ENCODE results near the gene ZNF619.
"Not testable (repeated sequence)": the region's sequence is repeated elsewhere in the genome, so short reads cannot be mapped to it uniquely, and the experiment has no call there.

Gene ZNF619

DNA sequence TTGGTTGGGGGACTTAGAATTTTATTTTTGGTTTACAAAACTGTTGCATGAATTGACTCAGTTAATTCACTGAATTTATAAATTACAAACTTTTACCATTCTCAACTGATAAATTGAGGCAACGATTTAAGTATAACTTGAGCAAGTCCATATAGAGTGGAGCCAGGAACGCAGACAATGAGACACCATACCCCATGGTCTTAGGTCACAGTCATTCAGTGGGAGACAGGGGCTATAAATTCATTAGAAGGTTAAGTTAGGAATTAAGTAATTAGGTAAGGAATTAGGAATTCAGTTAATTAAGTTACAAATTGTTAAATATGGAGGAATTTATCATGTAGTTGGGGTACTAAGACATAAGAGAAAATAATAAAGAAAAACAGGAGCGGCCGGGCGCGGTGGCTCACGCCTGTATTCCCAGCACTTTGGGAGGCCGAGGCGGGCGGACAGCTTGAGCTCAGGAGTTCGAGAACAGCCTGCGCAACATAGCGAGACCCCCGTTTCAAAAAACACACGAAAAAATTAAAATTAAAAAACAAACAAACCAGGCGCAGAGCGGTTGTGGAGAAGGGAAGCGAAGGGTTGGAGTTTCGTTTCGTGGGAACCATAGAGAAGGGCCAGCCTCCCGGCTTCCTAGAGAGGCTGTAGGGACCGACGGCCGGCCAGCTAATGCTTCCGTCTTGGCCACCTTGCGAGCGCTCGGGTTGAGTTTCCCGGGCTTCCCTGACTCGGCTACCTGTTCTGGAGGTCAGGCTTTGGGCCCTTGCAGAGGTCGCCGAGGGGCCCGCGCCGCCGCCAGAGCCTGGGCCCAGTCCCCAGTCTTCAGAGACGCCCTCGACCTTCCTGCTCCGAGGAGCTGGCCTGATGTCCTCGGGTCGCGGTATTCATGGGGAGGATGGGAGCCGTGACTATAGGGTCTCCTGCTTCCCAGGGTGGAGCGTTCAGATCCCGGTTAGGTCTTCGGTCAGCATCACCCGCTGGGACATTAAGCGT is at the start of gene ZNF619:
Gene ZNF619 (plus strand): TSS at position 645 of the 993 bp plus-strand sequence. CDS start 858 bp downstream, outside the sequence.
- no peak for DNase-seq (ENCODE audit: low read depth in 2 of 2)

DNA sequence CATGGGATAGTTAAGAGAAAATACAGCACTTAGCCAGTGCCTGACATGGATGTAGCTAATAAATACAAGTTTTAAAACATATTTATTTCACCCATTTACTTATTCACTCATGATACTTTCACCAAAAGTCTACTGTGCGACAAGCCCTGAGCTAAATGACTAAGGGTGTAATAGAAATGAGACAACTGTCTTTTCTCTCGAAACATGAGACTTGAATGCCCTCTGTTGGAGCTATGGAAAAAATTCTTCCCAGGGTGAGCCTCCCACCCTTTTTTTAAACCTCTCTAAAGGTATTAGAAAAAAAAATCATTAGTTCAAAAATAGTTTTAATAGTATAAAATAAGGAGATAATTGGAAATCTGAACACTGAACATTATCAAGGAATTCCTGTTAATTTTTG is 44.1 kb upstream of the ZNF619 start:
- DNase-seq (ENCODE audit: low read depth in 2 of 2) = no peak

DNA sequence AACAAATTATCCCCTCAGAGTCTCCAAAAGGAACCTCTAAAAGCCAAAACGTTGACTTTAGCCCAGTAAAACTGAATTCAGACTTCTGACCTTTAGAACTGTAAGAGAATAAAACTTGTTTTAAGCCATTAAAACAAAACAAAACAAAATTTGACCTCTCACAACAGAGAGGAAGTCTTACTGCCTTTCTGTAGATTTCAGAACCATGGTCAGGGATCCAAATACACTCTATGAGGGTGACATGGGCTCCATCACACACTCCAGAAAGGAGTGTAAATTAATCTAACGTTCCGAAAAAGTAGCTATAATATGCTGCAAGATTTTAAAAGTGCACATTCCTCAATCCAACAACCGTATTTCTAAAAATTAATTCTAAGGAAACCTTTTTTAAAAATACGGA is 39.0 kb upstream of the ZNF619 start:
- DNase-seq (ENCODE audit: low read depth in 2 of 2) = no peak

DNA sequence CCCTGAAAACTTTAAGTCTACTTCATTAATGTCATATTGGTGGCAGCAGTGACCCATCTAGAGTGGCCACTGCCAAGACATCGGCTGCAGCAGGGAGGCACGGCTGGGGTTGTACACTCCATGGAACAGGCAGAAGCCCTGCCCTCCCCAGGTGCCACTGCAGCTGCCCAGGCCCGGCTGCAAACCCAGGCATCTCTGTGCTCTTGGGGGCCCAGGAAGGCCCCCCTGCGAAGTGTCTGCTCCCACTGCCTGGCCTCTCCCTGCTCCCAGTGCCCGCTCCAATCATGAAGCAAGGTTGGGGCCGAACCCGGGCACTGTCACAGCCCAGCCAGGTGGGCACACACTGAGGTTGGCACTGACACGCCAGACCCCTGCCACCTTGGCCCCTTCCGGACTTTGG is 31.9 kb upstream of the ZNF619 start:
- no peak for DNase-seq (ENCODE audit: low read depth in 2 of 2)

DNA sequence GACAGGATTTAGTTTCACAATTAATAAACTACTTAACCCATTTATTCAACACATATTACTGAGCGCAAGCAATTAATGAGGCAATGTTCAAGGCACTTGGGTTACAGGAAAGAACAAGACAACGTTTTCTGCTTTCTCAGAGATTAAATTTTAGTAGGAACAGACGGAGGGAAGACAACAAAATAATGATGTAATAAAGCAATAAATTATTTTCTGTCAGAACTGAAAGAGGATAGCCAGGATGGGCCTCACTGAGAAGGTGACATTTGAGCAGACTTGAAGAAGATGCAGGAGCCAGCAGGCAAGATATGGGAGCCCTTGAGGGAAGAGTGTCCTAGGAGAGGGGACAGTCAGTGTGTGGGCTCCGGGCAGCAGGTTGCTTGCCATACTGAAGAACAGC is 31.0 kb upstream of the ZNF619 start:
- DNase-seq (ENCODE audit: low read depth in 2 of 2) = no peak

DNA sequence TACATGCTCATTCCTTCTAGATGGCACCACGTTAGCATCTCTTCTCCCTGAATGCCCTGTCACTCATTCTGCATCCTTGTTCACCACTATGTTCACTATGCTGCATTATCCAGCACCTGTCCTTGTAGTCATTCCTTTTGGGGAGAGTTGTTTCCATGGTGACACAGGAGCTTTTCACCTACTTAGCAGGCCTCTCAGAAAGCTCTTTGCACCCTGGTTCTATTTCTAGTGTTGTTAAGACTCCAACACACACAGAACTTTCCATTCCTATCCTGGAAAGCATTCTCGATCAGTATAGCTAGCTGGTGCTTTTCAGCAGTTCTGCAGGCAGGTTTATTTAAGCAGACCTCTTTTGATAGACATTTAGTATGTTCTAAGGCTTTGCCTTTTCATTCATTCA is 26.5 kb upstream of the ZNF619 start:
- no peak for DNase-seq (ENCODE audit: low read depth in 2 of 2)

DNA sequence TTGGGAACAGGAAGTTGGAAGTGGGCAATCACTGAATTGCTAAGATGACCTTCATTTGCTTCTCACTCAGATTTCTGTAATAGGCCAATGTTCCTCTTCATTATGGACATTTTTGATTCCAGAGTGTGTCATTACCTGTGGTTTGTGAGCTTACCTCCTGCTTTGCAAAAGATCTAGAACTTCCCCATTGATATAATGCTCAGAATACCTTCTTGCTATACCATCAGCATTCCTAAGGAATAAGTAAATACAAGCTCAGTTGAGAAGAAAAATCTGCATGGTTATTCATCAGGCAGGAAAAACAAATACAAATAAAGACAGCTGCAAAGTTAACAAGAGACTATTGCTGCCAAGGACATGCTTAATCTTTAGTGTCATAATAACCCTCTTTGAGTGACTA is 25.4 kb upstream of the ZNF619 start:
- DNase-seq (ENCODE audit: low read depth in 2 of 2) = no peak

DNA sequence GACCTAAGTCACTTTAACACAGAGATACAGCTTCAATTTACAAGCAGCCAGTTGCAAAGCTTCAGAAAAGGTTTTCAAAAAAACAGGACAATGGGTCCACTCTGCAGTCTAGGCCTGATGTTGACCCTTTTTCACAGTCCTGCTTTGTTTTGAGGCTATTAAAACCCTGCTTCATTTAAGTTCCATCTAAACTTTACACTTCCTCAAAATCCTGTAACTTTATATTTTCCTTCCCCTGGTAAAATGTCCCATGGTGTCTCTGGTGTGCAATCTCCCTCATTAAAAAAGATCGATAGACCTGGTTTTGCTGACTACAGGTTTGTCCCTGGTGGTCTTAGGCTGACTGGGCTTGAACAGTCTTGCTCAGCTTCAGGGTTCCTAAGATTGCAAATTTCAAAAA is 24.9 kb upstream of the ZNF619 start:
- DNase-seq (ENCODE audit: low read depth in 2 of 2) = no peak

DNA sequence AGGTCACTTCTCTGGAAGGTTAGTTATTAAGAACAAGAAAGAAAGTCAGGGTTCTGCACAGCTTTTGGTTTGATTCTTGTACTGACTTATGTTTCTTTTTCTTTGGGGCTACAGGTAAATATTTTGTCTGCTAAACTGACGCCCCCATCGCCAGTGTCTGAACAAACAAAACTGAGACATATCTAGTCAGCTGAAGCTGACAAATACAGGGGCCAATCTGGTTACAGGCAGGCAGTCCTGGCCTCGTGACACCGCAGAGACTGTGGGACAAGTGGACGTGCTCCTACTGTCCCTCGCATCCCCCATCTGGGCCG is 24.4 kb upstream of the ZNF619 start:
- DNase-seq (ENCODE audit: low read depth in 2 of 2) = no peak

DNA sequence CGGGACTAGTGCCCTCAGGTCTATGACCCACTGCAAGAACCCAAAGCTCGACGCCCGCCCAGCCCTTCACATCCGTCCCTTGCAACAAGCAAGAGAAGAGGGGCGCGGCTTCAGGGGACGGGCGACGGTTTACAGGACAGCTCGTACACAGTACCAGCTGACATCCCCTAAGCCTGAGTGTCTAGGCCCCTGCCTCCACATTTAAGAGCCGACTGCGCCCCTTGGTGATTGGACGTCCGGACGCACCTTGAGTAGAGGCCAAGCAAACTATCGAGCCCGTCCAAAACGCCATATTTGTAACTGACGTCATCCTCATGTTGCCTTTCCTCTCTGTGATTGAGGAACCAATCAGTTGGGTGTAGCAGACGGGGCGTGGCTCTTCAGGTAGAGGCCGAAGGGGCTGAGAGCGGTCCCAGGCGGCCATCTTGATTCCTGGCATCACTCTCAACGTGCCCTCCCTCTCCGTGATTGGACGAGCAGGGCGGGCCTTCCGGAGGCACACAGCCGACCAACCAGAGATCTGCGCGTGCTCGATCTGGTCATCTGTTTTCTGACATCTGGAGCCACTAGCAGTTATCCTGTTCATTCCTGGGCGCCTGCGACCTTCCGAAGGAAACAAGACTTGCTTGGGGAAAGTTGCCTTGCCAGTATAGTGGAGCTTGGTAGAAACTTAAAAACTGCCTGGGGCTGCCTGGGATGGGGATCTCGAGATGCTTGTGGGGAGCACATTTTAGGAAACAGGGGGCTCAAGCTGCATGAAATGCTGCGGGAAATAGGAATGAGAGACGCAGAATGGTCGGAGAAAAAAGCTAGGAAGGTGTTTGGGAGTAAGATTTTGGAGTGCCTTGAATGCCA is 23.8 kb upstream of the ZNF619 start:
- DNase-seq (ENCODE audit: low read depth in 2 of 2) = peak; percentile 77

DNA sequence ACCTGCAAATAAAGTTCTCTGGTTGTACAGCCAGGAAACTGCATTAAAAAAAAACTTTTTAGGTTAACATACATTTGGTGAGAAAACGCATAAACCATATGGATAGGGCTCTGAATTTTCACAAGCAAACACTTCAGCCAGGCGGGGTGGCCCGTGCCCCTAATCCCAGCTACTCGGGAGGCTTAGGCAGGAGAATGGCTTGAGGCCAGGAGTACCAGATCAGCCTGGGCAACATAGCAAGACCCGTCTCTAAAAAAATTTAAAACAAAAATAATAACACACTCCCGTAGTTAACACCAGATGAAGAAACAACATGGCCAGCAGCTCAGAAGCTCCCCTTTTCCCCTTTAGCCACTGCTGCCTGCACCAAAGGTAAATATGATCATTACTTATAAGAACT is 23.0 kb upstream of the ZNF619 start:
- DNase-seq (ENCODE audit: low read depth in 2 of 2) = no peak

DNA sequence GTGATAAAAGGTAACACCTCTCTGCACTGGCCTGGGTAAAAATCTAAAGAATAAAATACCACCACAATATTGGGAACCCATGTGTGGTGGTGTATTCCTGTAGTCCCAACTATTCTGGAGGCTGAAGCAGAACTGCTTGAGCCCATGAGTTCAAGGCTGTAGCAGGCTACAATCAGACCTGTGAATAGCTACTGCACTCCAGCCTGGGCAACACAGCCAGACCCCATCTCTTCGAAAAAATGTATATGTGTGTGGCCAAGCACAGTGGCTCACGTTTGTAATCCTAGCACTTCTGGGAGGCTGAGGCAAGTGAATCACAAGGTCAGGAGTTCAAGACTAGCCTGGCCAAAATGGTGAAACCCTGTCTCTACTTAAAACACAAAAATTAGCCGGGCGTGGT is 21.6 kb upstream of the ZNF619 start:
- no peak for DNase-seq (ENCODE audit: low read depth in 2 of 2)

DNA sequence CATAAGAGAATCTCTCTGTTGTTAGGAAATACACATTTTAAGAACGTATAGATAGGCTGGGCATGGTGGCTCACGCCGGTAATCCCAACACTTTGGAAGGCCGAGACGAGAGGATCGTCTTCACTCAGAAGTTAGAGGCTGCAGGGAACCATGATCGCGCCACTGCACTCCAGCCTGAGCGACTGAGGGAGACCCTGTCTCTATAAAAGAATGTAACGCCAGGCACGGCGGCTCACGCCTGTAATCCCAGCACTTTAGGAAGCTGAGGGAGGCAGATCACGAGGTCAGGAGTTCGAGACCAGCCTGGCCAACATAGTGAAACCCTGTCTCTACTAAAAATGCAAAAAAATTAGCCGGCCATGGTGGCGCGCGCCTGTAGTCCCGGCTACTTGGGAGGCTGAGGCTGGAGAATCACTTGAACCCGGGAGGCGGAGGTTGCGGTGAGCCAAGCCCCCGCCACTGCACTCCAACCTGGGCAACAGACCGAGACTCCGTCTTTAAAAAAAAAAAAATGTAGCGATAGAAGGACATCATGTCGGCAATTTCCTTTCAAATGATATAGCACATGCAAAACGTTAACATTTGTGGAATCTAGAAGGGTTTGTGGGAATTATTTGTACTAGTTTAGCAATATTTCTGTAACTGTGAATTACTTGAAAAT is 20.5 kb upstream of the ZNF619 start:
- no peak for DNase-seq (ENCODE audit: low read depth in 2 of 2)

DNA sequence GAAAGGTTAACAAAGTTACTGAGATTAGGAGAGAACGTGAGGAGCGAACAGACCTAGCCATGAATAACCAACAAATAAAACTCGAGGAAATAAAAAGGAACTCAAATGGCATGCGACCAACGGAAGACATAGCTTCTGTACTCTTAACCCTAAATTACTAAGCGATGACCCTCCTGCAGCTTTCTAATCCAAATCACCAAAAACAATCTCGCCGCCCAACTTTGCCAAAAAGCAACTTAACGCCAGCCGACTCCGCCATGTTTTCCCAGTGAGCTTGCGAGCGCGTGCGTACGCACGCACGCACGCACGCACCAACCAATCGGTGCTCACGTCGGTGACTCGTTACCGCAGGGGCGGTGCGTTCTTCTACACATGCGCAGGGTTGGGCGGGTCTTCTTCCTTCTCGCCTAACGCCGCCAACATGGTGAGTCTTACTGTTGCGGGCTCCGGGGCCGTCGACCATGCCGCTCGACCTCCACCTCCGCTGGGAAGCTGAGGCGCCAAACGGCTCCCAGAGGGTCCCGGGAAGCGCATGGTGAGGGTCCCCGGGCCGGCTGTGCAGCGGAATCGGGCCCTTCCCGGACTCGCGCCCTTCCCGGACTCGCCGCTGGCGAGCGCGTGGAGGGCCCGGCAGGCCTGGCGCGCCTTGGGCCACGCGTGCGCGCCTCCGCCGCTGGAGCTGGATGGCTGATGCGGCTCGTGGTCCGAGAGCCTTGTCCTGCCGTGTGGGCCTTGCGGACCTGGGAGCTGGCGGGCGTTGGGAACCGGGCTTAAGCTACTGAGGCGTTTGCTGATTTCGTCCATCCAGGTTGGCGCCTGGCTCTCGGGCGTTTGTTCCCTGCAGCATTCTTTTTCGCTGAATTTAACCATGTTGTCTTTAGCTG is 19.7 kb upstream of the ZNF619 start, which contains the start of gene RPL14:
Gene RPL14 (plus strand): TSS at position 400 of the 884 bp plus-strand sequence. CDS start 133 bp downstream, at position 533.
- DNase-seq (ENCODE audit: low read depth in 2 of 2) = peak; percentile 81 to 87

DNA sequence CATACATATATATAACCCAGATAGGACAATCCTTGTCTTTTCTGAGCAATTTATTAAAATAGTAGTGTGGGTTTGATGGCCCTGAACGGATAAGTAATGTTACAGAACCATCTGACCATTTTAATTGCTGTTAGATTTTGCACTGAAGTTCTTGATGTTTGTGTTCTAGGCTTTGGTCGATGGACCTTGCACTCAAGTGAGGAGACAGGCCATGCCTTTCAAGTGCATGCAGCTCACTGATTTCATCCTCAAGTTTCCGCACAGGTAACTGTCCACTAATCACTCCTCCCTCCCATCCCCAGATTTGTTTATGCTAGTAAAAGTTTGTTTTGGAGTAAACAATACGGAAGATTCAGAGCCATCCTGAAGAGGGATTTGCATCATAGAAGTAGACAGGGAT is 18.4 kb upstream of the ZNF619 start:
- DNase-seq (ENCODE audit: low read depth in 2 of 2) = no peak

DNA sequence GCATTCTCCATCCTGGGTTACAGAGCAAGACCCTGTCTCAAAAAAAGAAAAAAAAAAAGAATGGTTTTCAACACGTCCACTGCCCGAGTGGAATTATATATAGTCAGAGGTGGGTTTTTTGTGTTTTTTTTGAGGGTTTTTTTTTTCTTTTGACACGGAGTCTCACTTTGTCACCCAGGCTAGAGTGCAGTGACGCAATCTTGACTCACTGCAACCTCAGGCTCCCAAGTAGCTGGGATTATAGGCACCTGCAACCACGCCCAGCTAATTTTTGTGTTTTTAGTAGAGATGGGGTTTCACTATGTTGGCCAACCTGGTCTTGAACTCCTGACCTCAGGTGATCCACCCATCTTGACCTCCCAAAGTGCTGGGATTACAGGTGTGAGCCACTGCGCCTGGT is 16.4 kb upstream of the ZNF619 start:
- DNase-seq (ENCODE audit: low read depth in 2 of 2) = not testable (repeated sequence)

DNA sequence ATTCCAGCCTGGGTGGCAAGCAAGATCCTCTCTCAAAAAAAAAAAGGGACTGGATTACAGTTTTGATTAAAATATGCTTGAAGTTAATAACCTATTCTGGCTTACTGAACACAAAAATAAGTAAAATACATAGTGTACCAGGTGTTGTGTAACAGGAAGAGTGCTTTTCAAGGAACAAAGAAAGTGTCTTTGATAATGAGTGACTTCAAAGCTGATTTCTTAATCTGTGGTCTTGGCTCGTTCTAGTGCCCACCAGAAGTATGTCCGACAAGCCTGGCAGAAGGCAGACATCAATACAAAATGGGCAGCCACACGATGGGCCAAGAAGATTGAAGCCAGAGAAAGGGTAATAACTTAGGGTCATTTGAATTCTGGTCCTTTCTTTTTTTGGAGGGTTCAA is 15.8 kb upstream of the ZNF619 start:
- no peak for DNase-seq (ENCODE audit: low read depth in 2 of 2)

DNA sequence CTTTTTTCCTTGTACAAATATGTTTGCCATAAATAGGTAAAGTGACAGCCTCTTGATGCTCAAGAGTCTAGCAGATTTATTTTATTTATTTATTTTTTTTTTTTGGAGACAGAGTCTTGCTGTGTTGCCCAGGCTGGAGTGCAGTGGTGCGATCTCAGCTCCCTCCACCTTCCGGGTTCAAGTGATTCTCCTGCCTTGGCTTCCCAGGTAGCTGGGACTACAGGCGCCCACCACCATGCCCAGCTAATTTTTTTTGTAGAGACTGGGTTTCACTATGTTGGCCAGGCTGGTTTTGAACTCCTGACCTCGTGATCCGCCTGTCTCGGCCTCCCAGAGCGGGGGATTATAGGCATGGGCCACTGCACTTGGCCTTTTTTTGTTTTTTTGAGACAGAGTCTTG is 14.1 kb upstream of the ZNF619 start:
- not testable (repeated sequence) for DNase-seq (ENCODE audit: low read depth in 2 of 2)

DNA sequence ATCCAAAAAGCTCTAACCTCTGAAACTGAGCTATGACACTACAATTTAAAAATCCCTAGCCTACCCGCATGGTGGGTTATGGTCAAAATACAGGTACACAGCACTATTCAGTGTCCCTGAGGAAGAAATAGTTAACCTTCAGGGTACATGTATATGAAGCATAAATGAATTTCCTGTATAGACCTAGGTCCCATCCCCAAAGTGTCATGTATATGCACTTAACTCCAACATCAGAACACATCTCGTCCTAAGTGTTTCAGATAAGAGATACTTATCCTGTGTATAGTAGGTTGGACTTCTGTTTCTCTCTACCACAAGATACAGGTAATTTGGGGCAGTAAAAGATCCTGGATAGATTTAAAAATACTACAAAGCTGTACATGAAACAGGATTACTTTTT is 13.3 kb upstream of the ZNF619 start:
- no peak for DNase-seq (ENCODE audit: low read depth in 2 of 2)

DNA sequence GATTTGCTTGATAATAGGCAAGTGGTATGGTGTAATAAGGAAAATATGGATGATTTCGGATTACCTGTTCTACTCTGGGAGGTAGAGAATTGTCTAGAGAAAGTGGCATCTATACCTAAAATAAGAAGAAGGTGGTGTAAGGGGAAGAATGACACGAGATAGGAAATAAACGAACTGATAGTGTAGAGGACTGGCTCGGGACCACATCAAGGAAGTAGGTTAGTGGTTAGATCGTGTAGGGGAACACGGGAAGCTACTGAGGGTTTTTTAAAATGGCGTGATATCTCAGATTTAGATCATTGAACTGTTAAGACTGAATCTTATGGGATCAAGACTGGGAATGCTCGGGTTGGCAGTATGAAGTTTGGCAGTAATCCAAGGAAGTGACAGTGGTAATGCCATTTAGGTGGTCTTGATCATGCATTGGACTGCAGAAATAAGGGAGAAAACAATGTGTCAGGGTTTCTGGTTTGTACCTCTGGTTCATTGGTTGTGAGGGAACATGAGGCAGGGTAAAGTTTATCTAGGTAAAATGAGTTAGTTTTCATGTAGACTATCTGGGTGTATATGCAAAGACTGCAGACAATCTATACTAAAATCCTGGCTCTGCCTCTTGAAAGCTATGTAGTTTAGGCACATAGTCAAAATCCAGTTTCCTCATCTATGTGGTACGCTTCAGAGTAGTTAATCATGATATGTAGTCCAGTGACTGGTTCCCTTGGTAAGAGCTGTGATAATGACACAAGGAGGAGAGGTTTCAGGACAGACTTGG is 12.4 kb upstream of the ZNF619 start:
- DNase-seq (ENCODE audit: low read depth in 2 of 2) = no peak

DNA sequence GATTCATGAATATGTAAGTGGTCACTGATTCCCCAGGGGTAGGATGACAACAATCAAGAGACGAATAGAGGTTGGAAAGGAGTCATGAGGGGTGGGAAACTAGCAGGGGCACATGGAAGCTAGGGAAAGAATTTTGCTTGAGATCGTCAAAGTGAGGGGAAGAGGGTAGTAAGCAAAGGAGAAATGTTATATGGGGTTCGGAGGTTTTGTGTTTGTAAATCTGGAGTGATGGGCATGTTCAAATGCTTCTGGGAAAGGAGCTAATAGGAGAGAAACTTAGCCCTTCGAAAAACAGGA is 11.9 kb upstream of the ZNF619 start:
- DNase-seq (ENCODE audit: low read depth in 2 of 2) = no peak

Data from stimulated activated CD4-positive, alpha-beta T cell treated with anti-CD3 and anti-CD28 coated beads, Interleukin-1b, Interleukin-23, amount 100 ng/mL, for 1 hour (primary cell).